HEK293 (cell line): ENCODE data around the gene SBSN.

Source experiments
- BCL11A ChIP-seq: fragments of 450-650 bp; formaldehyde crosslinking; IDR thresholded peaks from 2 replicates; pipeline ENCODE4 v1.5.1; 2016; ENCODE audit warnings: low read depth, missing biosample characterization, missing genetic modification characterization
- EGR2 ChIP-seq: fragments of 450-650 bp; formaldehyde crosslinking; IDR thresholded peaks from 2 replicates; pipeline ENCODE4 v1.5.1; 2016; ENCODE audit warnings: low read depth, missing biosample characterization, missing genetic modification characterization
- RBAK ChIP-seq: fragments of 450-650 bp; formaldehyde crosslinking; IDR thresholded peaks from 2 replicates; pipeline ENCODE4 v1.5.1; 2016; ENCODE audit warnings: missing biosample characterization, missing genetic modification characterization
- SALL2 ChIP-seq: fragments of 450-650 bp; formaldehyde crosslinking; IDR thresholded peaks from 2 replicates; pipeline ENCODE4 v1.5.0; 2017; ENCODE audit warnings: missing biosample characterization, mild to moderate bottlenecking, missing genetic modification characterization, borderline replicate concordance
- SP2 ChIP-seq: fragments of 450-650 bp; formaldehyde crosslinking; IDR thresholded peaks from 2 replicates; pipeline ENCODE4 v1.5.1; 2016; ENCODE audit warnings: missing biosample characterization, missing genetic modification characterization
- ZBTB48 ChIP-seq: fragments of 450-650 bp; formaldehyde crosslinking; IDR thresholded peaks from 2 replicates; pipeline ENCODE4 v1.5.1; 2016; ENCODE audit warnings: missing biosample characterization, missing genetic modification characterization
- ZNF10 ChIP-seq: fragments of 450-650 bp; formaldehyde crosslinking; IDR thresholded peaks from 2 replicates; pipeline ENCODE4 v1.5.1; 2017; ENCODE audit warnings: missing biosample characterization, missing genetic modification characterization
- ZNF121 ChIP-seq: fragments of 450-650 bp; formaldehyde crosslinking; IDR thresholded peaks from 2 replicates; pipeline ENCODE4 v1.5.1; 2016; ENCODE audit warnings: missing biosample characterization, missing genetic modification characterization
- ZNF221 ChIP-seq: fragments of 450-650 bp; formaldehyde crosslinking; IDR thresholded peaks from 2 replicates; pipeline ENCODE4 v1.5.1; 2017; ENCODE audit warnings: missing biosample characterization, missing genetic modification characterization, borderline replicate concordance
- ZNF24 ChIP-seq: fragments of 450-650 bp; formaldehyde crosslinking; IDR thresholded peaks from 2 replicates; pipeline ENCODE4 v1.5.1; 2016; ENCODE audit warnings: missing biosample characterization, missing genetic modification characterization
- ZNF335 ChIP-seq: fragments of 450-650 bp; formaldehyde crosslinking; conservative IDR thresholded peaks from 2 replicates; pipeline ENCODE4 v1.5.1; 2016; ENCODE audit warnings: missing biosample characterization, missing genetic modification characterization
- ZNF354C ChIP-seq: fragments of 450-650 bp; formaldehyde crosslinking; IDR thresholded peaks from 2 replicates; pipeline ENCODE4 v1.5.1; 2016; ENCODE audit warnings: missing biosample characterization, missing genetic modification characterization, low read depth, borderline replicate concordance
- ZNF391 ChIP-seq: fragments of 450-650 bp; formaldehyde crosslinking; IDR thresholded peaks from 2 replicates; pipeline ENCODE4 v1.5.1; 2016; ENCODE audit warnings: low read depth, missing biosample characterization, missing genetic modification characterization, borderline replicate concordance
- ZNF404 ChIP-seq: fragments of 450-650 bp; formaldehyde crosslinking; IDR thresholded peaks from 2 replicates; pipeline ENCODE4 v1.5.1; 2017; ENCODE audit warnings: missing biosample characterization, missing genetic modification characterization
- ZNF544 ChIP-seq: fragments of 450-650 bp; formaldehyde crosslinking; IDR thresholded peaks from 2 replicates; pipeline ENCODE4 v1.5.0; 2017; ENCODE audit warnings: missing biosample characterization, missing genetic modification characterization
- ZNF571 ChIP-seq: fragments of 450-650 bp; formaldehyde crosslinking; IDR thresholded peaks from 2 replicates; pipeline ENCODE4 v1.5.0; 2017; ENCODE audit warnings: missing biosample characterization, missing genetic modification characterization
- ZNF654 ChIP-seq: fragments of 450-650 bp; formaldehyde crosslinking; IDR thresholded peaks from 2 replicates; pipeline ENCODE4 v1.5.1; 2016; ENCODE audit warnings: low read depth, missing biosample characterization, missing genetic modification characterization
- ZSCAN30 ChIP-seq: fragments of 450-650 bp; IDR thresholded peaks from 2 replicates; pipeline ENCODE4 v1.5.1; 2018; ENCODE audit warnings: missing biosample characterization, mild to moderate bottlenecking, missing genetic modification characterization, moderate library complexity
- TF ChIP-seq, protein P1 (sequence below): fragments of 450-650 bp; formaldehyde crosslinking; IDR thresholded peaks from 2 replicates; pipeline ENCODE4 v1.5.1; 2016; ENCODE audit warnings: missing biosample characterization, missing genetic modification characterization
- TF ChIP-seq, protein P2 (sequence below): fragments of 450-650 bp; formaldehyde crosslinking; IDR thresholded peaks from 2 replicates; pipeline ENCODE4 v1.5.0; 2017; ENCODE audit warnings: missing biosample characterization, missing genetic modification characterization, borderline replicate concordance
- TF ChIP-seq, protein P3 (sequence below): fragments of 450-650 bp; formaldehyde crosslinking; IDR thresholded peaks from 2 replicates; pipeline ENCODE4 v1.5.1; 2016; ENCODE audit warnings: missing biosample characterization, missing genetic modification characterization
- TF ChIP-seq, protein P4 (sequence below): fragments of 450-650 bp; formaldehyde crosslinking; IDR thresholded peaks from 2 replicates; pipeline ENCODE4 v1.5.1; 2016; ENCODE audit warnings: missing biosample characterization, missing genetic modification characterization
- TF ChIP-seq, protein P5 (sequence below): fragments of 450-650 bp; formaldehyde crosslinking; IDR thresholded peaks from 2 replicates; pipeline ENCODE4 v1.5.1; 2016; ENCODE audit warnings: missing biosample characterization, missing genetic modification characterization
- TF ChIP-seq, protein P6 (sequence below): fragments of 450-650 bp; formaldehyde crosslinking; IDR thresholded peaks from 2 replicates; pipeline ENCODE4 v1.5.1; 2016; ENCODE audit warnings: missing biosample characterization, missing genetic modification characterization
- TF ChIP-seq, protein P7 (sequence below): fragments of 450-650 bp; formaldehyde crosslinking; IDR thresholded peaks from 2 replicates; pipeline ENCODE4 v1.5.1; 2016; ENCODE audit warnings: missing biosample characterization, missing genetic modification characterization

The SBSN gene

DNA sequence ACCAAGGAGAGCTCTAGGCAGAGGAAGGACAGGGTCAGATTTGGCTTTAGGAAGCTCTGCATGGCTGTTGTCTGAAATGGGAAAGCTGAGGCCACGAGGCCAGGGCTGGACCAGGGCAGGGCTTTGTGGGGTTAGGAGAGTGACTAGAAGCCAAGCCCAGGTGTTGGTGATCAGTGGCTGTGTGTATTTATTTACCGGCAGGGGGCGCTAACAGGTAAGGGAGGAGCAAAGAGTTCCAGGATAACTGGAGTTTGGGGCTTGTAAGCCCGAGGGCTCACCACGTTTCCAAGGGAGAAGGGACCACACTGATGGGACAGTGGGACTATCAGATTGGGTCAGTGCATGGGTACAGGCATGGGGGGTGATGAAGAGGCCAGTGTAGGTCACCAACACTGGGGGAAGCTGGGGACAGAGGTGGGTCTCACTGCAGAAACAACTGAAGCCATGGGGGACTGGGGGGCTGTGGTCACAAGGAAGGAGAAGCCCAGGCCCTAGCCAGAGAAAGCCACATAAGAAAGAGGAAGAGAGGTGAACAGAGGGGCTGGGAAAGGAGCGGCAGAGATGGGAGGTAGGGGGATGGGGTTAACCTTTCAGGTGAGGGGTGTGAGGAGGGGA lies 21.2 kb upstream of the SBSN start (continued):
- TF ChIP-seq, protein P1, sequence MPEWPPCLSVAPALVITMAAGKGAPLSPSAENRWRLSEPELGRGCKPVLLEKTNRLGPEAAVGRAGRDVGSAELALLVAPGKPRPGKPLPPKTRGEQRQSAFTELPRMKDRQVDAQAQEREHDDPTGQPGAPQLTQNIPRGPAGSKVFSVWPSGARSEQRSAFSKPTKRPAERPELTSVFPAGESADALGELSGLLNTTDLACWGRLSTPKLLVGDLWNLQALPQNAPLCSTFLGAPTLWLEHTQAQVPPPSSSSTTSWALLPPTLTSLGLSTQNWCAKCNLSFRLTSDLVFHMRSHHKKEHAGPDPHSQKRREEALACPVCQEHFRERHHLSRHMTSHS (tag by site-specific recombination), result 0 out of 2 replicates have a peak, but pooled peaks have one; percentile 29
- TF ChIP-seq RBAK (tag by site-specific recombination) (no peak), EGR2 (tag by site-specific recombination) (no peak), ZNF544 (tag by site-specific recombination) (no peak), ZNF571 (tag by site-specific recombination) (no peak), ZNF654 (tag by site-specific recombination) (peak; percentile 82), ZNF10 (tag by site-specific recombination) (no peak), SALL2 (tag by site-specific recombination) (no peak), ZNF354C (tag by site-specific recombination) (no peak), ZNF404 (tag by site-specific recombination) (no peak), ZNF221 (tag by site-specific recombination) (no peak), ZNF121 (tag by site-specific recombination) (no peak), ZSCAN30 (no peak), SP2 (tag by site-specific recombination) (no peak; the same call in 1 of the 2 replicates), ZNF391 (no peak; the same call in 1 of the 2 replicates), ZNF24 (no peak), ZNF335 (0 out of 2 replicates have a peak, but pooled peaks have one; percentile 12), ZBTB48 (tag by site-specific recombination) (peak; percentile 81), BCL11A (tag by site-specific recombination) (no peak)
- TF ChIP-seq, protein P2, sequence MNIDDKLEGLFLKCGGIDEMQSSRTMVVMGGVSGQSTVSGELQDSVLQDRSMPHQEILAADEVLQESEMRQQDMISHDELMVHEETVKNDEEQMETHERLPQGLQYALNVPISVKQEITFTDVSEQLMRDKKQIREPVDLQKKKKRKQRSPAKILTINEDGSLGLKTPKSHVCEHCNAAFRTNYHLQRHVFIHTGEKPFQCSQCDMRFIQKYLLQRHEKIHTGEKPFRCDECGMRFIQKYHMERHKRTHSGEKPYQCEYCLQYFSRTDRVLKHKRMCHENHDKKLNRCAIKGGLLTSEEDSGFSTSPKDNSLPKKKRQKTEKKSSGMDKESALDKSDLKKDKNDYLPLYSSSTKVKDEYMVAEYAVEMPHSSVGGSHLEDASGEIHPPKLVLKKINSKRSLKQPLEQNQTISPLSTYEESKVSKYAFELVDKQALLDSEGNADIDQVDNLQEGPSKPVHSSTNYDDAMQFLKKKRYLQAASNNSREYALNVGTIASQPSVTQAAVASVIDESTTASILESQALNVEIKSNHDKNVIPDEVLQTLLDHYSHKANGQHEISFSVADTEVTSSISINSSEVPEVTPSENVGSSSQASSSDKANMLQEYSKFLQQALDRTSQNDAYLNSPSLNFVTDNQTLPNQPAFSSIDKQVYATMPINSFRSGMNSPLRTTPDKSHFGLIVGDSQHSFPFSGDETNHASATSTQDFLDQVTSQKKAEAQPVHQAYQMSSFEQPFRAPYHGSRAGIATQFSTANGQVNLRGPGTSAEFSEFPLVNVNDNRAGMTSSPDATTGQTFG (tag by site-specific recombination), result peak; percentile 49; the same call in 1 of the 2 replicates
- TF ChIP-seq, protein P3, sequence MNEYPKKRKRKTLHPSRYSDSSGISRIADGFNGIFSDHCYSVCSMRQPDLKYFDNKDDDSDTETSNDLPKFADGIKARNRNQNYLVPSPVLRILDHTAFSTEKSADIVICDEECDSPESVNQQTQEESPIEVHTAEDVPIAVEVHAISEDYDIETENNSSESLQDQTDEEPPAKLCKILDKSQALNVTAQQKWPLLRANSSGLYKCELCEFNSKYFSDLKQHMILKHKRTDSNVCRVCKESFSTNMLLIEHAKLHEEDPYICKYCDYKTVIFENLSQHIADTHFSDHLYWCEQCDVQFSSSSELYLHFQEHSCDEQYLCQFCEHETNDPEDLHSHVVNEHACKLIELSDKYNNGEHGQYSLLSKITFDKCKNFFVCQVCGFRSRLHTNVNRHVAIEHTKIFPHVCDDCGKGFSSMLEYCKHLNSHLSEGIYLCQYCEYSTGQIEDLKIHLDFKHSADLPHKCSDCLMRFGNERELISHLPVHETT (tag by site-specific recombination), result no peak
- TF ChIP-seq, protein P4, sequence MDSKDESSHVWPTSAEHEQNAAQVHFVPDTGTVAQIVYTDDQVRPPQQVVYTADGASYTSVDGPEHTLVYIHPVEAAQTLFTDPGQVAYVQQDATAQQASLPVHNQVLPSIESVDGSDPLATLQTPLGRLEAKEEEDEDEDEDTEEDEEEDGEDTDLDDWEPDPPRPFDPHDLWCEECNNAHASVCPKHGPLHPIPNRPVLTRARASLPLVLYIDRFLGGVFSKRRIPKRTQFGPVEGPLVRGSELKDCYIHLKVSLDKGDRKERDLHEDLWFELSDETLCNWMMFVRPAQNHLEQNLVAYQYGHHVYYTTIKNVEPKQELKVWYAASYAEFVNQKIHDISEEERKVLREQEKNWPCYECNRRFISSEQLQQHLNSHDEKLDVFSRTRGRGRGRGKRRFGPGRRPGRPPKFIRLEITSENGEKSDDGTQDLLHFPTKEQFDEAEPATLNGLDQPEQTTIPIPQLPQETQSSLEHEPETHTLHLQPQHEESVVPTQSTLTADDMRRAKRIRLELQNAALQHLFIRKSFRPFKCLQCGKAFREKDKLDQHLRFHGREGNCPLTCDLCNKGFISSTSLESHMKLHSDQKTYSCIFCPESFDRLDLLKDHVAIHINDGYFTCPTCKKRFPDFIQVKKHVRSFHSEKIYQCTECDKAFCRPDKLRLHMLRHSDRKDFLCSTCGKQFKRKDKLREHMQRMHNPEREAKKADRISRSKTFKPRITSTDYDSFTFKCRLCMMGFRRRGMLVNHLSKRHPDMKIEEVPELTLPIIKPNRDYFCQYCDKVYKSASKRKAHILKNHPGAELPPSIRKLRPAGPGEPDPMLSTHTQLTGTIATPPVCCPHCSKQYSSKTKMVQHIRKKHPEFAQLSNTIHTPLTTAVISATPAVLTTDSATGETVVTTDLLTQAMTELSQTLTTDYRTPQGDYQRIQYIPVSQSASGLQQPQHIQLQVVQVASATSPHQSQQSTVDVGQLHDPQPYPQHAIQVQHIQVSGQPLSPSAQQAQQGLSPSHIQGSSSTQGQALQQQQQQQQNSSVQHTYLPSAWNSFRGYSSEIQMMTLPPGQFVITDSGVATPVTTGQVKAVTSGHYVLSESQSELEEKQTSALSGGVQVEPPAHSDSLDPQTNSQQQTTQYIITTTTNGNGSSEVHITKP (tag by site-specific recombination), result peak; percentile 36; the same call in 1 of the 2 replicates
- TF ChIP-seq, protein P5, sequence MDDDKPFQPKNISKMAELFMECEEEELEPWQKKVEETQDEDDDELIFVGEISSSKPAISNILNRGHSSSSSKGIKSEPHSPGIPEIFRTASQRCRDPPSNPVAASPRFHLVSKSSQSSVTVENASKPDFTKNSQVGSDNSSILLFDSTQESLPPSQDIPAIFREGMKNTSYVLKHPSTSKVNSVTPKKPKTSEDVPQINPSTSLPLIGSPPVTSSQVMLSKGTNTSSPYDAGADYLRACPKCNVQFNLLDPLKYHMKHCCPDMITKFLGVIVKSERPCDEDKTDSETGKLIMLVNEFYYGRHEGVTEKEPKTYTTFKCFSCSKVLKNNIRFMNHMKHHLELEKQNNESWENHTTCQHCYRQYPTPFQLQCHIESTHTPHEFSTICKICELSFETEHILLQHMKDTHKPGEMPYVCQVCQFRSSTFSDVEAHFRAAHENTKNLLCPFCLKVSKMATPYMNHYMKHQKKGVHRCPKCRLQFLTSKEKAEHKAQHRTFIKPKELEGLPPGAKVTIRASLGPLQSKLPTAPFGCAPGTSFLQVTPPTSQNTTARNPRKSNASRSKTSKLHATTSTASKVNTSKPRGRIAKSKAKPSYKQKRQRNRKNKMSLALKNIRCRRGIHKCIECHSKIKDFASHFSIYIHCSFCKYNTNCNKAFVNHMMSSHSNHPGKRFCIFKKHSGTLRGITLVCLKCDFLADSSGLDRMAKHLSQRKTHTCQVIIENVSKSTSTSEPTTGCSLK, result no peak
- TF ChIP-seq, protein P6, sequence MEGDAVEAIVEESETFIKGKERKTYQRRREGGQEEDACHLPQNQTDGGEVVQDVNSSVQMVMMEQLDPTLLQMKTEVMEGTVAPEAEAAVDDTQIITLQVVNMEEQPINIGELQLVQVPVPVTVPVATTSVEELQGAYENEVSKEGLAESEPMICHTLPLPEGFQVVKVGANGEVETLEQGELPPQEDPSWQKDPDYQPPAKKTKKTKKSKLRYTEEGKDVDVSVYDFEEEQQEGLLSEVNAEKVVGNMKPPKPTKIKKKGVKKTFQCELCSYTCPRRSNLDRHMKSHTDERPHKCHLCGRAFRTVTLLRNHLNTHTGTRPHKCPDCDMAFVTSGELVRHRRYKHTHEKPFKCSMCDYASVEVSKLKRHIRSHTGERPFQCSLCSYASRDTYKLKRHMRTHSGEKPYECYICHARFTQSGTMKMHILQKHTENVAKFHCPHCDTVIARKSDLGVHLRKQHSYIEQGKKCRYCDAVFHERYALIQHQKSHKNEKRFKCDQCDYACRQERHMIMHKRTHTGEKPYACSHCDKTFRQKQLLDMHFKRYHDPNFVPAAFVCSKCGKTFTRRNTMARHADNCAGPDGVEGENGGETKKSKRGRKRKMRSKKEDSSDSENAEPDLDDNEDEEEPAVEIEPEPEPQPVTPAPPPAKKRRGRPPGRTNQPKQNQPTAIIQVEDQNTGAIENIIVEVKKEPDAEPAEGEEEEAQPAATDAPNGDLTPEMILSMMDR (tag by site-specific recombination), result peak; percentile 98
- TF ChIP-seq, protein P7, sequence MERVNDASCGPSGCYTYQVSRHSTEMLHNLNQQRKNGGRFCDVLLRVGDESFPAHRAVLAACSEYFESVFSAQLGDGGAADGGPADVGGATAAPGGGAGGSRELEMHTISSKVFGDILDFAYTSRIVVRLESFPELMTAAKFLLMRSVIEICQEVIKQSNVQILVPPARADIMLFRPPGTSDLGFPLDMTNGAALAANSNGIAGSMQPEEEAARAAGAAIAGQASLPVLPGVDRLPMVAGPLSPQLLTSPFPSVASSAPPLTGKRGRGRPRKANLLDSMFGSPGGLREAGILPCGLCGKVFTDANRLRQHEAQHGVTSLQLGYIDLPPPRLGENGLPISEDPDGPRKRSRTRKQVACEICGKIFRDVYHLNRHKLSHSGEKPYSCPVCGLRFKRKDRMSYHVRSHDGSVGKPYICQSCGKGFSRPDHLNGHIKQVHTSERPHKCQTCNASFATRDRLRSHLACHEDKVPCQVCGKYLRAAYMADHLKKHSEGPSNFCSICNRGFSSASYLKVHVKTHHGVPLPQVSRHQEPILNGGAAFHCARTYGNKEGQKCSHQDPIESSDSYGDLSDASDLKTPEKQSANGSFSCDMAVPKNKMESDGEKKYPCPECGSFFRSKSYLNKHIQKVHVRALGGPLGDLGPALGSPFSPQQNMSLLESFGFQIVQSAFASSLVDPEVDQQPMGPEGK, result 0 out of 2 replicates have a peak, but pooled peaks have one; percentile 38
